ENCODE measurements around the gene CCDC32.

GRCh38 chr15:40582726-40583246 lies 17.9 kb upstream of the CCDC32 start:
- TF ChIP-seq POLR2A (IDR thresholded peaks at IDR 0.05) (no peak), CTCF (IDR thresholded peaks at IDR 0.05) (no peak)
